KBM-7 (cell line): ENCODE measurements around the gene MCRIP2.

Source experiments
- DNase-seq: peaks from one replicate; pipeline ENCODE4 v3.0.0-alpha.2; 2015
- in situ Hi-C: fragments of 300-500 bp; cut with MboI; formaldehyde crosslinking; loops from 2 replicates; pipeline ENCODE4 v1.14.3; 2020; ENCODE audit warnings: low sequenced_read_pairs, low pct_unique_long_range_greater_than_20kb, mixed read lengths

Gene MCRIP2

GRCh38 chr16:645852-646678 is 4.4 kb downstream of the MCRIP2 start:
- in situ Hi-C loops, result no loop called here
- no peak for DNase-seq

DNA sequence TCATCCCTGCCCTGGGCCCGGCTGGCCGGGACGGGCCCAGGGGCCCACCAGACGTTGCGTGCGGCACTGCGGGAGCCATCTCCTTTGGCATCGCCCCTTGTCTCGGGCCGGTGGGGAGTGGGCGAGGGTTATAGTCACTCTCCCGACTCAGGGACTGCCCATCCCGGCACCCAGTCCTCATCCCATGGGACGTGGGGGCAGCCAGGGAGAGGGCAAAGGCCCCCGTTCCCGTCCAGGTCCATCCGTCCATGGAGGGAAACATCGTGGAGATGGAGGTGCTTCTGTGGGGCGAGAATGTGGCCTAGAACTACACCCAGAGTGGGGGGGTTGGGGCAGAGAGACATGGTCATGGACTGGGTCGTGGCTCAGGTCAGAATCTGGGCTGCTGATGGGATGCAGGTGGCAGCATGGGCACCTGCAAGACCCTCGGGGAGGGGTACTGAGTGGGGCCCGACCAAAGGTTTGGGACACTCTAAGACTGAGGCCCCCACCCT is 5.1 kb downstream of the MCRIP2 start:
- no peak for DNase-seq
- in situ Hi-C loops, result no loop called here

DNA sequence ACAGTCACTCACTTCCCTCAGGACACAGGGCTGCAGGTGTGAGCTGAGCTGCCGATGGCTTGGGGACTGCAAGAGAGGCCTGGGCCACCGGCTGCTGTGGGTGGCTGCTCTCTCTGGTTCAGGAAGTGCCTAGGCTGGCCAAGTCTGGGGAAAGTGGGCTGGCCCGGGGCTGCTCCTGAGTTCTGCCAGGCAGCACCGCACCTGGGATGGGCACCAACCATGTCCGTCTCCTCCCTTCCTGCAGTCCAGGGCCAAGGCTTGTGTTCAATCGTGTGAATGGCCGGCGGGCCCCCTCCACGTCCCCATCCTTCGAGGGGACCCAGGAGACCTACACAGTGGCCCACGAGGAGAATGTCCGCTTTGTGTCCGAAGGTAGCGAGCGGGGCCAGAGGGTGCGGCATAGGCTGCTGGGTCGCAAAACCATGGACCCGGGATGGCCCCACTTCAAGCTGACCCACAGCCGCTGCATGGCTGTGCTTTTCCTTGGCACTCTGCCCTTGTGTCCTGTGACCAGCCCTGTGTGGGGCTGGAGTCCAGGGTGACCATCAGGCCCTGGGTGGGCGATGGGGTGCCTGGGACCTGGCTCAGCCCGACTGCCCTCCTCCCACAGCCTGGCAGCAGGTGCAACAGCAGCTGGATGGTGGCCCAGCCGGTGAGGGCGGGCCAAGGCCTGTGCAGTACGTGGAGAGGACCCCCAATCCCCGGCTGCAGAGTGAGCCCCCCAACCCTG is 5.7 kb downstream of the MCRIP2 start:
- DNase-seq, result no peak
- in situ Hi-C loops, result no loop called here

- in situ Hi-C loops, result no loop called here
- DNase-seq, result no peak
Measured at GRCh38 chr16:648071-648780, 6.6 kb downstream of the MCRIP2 start.

GRCh38 chr16:648781-649589 is 7.4 kb downstream of the MCRIP2 start, which contains the start of gene WDR90:
WDR90 (plus strand) TSS chr16:649365; CDS start chr16:649417, 52 bp downstream.
- in situ Hi-C loops, result no loop called here
- peak; percentile 88 for DNase-seq

DNA sequence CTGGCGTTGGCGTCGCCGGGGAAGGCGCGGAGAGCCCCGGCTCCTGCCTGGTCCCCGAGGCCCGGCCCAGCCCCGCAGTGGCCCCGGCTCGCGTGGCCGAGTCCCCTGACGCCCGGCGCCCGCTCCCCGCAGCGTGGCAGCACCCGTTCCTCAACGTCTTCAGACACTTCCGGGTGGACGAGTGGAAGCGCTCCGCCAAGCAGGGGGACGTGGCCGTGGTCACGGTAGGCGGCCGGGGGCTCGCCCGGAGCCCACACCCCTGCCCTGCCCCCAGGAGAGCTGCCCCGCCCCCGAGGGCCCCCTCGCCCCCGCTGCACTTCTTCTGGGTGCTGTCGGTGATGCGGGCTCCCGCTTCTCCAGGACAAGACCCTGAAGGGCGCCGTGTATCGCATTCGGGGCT is 8.0 kb downstream of the MCRIP2 start:
- in situ Hi-C loops, result no loop called here
- DNase-seq, result no peak

- in situ Hi-C loops, result no loop called here
- DNase-seq, result no peak
Measured at GRCh38 chr16:651844-652243, 10.2 kb downstream of the MCRIP2 start.

- in situ Hi-C loops, result no loop called here
- DNase-seq, result no peak
Measured at GRCh38 chr16:652454-653305, 11.1 kb downstream of the MCRIP2 start.

DNA sequence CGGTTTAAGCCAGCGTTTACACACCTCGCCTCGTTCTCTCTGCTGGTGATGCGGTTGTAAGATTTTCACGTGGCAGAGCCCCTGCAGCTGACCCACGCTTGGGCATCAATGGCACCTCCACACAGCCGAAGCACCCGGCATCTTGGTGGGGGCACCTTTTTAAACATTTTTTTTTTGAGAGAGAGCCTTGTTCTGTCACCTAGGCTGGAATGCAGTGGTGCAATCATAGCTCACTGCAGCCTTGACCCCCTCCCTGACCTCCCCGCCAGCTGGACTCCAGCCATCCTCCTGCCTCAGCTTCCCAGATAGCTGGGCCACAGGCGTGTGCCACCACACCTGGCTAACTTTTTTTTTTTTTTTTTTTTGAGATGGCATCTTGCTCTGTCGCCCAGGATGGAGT is 12.4 kb downstream of the MCRIP2 start:
- DNase-seq, result no peak
- in situ Hi-C loops, result no loop called here

- in situ Hi-C loops, result no loop called here
- no peak for DNase-seq
Measured at GRCh38 chr16:657487-657886, 15.9 kb downstream of the MCRIP2 start.

GRCh38 chr16:658679-659571 is 17.3 kb downstream of the MCRIP2 start:
- no peak for DNase-seq
- in situ Hi-C loops, result no loop called here

- no peak for DNase-seq
- in situ Hi-C loops, result no loop called here
Measured at GRCh38 chr16:659618-660017, 18.0 kb downstream of the MCRIP2 start.

GRCh38 chr16:660132-660458 is 18.5 kb downstream of the MCRIP2 start:
- DNase-seq, result no peak
- in situ Hi-C loops, result no loop called here

DNA sequence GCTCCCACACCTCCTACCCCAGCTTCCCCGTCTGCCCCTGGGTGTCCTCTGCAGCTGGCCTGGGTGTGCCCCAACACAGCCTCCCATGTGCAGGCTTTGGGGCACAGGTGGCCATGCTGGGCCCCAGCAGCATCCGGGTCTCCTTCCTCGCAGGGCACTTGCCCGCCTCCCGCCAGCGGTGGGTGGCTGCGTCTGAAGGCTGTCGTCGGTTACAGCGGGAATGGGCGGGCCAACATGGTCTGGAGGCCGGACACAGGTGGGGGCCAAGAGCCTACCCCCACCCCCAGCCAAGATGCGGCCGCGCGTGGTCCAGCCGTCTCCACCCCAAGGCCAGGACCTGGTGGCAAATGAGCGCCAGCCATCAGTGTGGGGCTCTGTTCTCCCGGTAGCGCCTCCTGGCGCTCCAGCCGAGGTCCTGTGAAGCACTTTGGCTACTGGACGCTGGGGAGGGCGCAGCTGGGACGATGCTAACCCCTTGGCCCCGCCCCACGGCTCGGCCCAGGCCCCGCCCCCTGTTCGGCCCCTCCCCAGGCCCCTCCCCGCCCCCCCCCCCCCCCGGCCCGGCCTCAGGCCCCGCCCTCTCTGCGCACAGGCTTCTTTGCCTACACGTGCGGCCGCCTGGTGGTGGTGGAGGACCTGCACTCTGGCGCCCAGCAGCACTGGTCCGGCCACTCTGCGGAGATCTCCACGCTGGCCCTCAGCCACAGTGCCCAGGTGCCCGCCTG is 19.0 kb downstream of the MCRIP2 start:
- in situ Hi-C loops, result no loop called here
- DNase-seq, result no peak

GRCh38 chr16:661184-661821 is 19.7 kb downstream of the MCRIP2 start:
- in situ Hi-C loops, result no loop called here
- no peak for DNase-seq

DNA sequence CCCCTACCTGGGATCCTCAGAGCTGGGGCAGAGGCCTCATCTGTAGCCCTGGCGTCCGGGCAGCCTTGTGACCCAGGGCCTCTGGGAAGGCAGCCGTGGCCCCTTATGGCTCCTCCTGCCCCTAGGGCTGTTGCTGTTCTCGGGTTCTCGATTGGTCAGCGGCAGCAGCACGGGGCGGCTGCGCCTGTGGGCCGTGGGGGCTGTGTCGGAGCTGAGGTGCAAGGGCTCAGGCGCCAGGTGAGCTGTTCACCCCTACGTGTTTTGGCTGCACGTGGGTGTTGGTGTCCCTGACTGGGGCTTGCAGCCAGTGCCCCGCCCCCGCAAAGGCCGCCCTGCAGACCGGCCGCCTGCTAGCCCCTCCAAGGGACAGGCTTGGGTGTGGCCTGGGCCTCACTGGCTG is 20.5 kb downstream of the MCRIP2 start:
- DNase-seq, result no peak
- in situ Hi-C loops, result no loop called here
